Measurements from ENCODE around the gene SVOPL.

The SVOPL gene

DNA sequence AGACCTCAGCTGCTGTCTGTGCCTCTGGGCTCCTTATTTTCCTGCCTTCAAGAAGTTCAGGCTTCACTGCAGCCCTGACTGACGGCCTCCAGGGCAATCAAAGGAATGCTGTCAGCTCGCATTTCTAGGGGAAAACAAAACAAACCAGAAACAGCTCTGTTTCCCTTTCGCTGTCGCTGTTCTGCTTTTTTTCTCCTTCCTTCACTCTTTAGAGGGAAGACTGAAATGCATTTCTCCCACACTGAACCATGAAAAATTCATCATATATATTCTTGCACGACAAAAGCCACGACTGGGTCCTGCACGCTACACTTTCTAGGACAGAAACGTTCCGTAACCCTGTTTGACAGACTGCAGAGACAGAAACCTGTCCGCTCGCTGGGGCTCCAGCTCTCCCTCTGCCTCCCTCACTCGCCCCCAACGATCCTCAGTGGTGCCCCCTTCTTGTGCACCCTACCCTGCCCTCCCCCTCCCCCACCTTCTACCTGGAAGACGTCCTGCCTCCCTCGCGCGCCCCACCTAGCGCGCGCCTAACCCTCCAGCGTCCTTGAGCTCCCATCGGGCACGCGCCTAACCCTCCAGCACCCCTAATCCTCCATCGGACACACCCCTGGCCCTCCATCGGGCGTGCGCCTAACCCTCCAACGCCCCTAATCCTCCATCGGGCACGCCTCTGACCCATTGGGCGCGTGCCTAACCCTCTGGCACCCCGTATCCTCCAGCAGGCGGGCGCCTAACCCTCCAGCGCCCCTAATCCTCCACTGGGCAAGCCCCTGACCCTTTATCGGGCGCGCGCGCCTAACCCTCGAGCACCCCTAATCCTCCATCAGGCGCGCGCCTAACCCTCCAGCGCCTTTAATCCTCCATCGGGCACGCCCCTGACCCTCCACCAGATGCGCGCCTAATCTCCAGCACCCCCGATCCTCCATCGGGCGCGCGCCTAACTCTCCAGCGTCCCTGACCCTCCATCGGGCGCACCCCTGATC, 37.1 kb downstream of the SVOPL start:
- FAIRE-seq = no peak

DNA sequence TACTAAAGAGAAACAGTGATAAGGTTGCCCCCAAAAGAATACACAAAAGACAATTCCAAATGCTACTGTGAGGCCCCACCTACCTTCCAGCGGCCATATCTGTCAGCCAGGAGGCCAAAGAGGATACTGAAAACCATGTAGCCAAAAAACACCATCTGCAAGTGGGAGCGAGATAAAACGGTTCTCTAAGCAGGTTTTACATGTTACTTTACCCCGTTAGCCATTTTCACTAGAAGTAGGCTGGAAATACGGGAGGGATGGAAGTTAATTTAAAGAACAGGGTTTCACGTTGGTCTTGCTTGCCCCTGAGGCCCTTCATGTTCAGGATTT, 38.2 kb downstream of the SVOPL start:
- FAIRE-seq (no peak), DNase-seq (ENCODE audit: extremely low spot score, insufficient read length, low read depth) (no peak)

More for the DNA sequence above, 37.1 kb downstream of the SVOPL start:
- DNase-seq (ENCODE audit: extremely low spot score, insufficient read length, low read depth) = no peak

DNA sequence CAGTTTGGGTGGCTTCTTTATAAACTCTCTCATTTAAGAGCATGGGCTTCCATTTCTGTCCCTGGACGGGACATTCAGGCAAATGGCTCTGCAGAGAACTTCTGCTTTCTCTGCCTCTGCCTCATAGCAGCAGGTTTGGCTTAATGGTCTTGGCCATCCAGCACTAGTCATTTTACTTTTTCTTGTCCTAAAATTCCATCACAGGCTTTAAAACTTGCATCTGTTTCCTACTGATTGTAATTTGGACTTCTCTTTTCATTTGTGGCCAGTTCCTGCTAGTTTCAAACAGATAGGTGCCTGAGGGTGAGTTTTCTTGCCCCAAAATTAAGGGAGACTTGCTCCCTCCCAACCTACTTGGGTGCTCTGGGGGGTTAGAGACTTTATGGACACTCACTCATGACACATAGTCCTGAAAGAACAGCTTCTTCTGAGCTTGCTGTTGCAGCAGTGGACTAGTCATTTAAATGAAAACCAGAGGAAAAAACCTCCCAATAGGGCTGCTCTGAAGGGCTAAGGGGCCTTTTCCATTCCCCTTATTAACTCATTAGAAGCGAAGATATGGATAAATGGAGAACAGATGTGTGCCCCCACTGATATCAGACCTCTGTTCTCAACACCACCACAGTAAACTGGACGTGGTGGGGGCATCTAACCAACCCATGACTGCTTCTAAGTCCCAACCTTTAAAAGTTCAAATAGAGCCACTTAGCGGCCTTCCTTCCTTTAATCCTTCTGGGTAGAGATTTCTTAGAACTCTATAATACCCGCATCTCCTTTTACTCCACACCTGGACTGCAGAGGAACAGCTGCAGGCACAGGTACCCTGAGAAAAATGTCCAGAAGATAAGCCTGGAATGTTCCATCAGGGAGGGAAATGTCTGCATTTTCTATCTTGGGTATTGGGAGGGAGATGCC, 38.8 kb downstream of the SVOPL start:
- DNase-seq (ENCODE audit: extremely low spot score, insufficient read length, low read depth) (no peak), FAIRE-seq (no peak)

DNA sequence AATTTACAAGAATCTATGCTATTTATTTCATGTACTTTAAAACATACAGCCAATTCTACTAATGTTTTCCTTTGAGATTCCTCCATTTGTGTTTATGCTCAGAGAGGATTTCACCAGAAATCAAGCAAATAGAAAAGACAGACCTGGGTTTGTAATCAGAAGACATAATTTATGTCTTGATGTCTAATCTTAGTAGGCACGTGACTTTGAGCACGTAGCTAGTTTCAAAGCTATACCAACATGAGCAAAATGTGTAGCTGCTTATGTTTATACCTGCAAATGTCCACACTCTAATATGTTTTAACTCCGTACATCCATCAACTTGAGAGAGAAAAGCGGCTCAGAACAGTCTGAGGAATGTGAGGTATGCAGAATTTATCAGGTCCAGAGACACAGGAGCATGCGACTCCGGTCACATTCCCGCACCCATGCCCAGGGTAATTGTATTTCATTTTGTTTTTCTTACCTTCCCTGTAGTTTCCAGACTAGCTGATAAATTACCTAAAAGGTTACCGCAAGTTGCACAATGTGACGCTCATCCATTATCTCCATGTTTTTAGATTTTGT, 40.0 kb downstream of the SVOPL start:
- FAIRE-seq (no peak), DNase-seq (ENCODE audit: extremely low spot score, insufficient read length, low read depth) (no peak)

DNA sequence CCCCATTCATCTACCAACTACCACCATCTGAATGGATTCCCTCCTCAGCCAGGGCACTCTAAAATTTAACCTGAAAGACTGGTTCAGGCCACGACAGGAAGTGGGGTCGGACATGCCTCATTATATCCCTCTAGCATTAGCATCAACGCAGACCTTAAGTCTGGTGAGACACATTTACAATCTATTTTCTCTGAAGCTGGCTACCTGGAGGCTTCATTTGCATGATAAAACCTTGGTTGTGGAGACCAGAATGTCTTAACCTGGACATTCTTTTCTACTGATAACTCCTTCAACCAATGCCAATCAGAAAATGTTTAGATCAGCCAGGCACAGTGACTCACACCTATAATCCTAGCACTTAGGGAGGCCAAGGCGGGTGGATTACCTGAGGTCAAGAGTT, 42.3 kb downstream of the SVOPL start:
- DNase-seq (ENCODE audit: extremely low spot score, insufficient read length, low read depth) (no peak), FAIRE-seq (no peak)

DNA sequence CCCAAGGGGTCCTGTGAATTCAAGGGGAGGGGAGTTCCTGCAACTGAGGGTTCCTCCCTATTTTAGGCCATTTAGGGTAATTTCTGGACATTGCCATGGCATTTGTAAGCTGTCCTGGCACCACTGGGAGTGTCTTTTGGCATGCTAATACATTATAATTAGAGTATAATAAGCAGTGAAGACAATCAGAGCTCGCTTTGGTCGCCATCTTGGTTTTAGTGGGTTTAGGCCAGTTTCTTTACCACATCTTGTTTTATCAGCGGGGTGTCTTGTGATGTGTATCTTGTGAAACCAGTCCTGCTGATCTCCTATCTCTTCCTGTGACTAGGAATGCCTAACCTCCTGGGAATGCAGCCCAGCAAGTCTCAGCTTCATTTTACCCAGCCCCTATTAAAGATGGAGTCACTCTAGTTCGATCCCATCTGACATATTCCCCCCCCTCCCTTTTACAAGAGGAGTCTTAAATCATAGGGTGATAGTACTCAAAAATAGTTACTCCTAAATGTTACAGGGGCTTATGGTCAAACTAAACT, 43.2 kb downstream of the SVOPL start:
- no peak for FAIRE-seq
- no peak for DNase-seq (ENCODE audit: extremely low spot score, insufficient read length, low read depth)

DNA sequence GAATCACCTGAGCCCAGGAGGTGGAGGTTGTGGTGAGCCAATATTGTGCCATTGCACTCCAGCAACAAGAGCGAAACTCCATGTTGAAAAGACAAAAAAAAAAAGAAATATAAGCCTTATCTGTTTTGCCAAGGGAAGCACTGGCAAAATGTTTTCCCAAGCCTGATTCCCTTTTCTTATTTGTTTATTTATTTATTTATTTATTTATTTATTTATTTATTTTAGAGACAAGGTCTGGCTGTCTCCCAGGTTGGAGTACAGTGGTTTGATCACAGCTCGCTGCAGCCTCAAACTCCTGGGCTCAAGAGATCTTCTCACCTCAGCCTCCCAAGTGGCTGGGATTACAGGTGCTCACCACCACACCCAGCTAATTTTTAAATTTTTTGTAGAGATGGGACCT, 44.2 kb downstream of the SVOPL start:
- DNase-seq (ENCODE audit: extremely low spot score, insufficient read length, low read depth) (no peak), FAIRE-seq (no peak)

DNA sequence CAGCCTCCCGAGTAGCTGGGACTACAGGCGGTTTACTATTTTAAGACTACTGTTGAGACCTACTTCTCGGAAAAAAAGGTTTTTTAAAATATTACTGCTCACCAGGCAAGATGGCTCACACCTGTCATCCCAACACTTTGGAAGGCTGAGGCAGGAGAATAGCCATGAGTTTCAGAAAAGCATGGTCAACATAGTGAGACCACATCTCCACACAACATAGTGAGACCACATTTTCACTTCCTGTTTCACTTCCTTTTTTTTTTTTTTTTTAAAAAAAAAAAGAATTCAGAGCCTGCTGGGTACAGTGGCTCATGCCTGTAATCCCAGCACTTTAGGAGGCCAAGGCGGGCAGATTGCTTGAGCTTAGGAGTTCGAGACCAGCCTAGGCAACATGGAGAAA, 46.5 kb downstream of the SVOPL start:
- DNase-seq (ENCODE audit: extremely low spot score, insufficient read length, low read depth) (no peak), FAIRE-seq (no peak)

DNA sequence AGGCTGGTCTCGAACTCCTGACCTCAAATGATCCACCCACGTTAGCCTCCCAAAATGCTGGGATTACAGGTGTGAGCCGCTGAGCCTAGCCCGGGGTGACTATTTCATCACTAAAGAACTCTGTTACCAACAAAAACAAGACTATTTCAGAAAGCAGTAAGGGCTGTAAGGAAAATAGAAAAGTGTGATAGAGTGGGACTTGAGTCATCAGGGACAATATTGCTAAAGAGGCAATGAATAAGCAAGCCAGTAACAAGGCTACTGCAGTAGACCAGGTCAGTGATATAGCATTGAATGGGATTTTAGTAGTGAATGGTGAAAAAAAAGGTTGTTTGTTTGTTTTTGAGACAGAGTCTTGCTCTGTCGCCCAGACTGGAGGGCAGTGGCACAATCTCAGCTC, 51.7 kb downstream of the SVOPL start:
- FAIRE-seq (no peak), DNase-seq (ENCODE audit: extremely low spot score, insufficient read length, low read depth) (no peak)

DNA sequence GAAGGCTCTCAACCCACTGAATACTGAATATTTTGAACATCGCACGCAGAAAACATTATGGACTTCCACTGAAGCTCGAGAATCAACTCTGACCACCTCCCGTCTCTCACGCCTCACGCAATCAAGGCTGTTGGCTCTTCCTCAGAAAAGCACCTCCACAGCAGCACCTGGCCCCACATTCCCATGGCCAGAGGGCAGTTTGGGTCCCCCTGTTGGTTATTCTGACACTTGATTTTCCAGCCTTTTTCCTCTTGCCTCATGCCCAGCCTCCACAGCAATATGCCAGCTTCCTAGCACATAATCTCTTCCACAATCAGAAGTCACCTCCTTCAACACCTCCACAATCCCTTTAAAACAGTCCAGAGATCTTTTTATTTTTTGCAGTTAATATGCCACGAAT, 55.9 kb downstream of the SVOPL start:
- no peak for FAIRE-seq
- DNase-seq (ENCODE audit: extremely low spot score, insufficient read length, low read depth) = no peak

DNA sequence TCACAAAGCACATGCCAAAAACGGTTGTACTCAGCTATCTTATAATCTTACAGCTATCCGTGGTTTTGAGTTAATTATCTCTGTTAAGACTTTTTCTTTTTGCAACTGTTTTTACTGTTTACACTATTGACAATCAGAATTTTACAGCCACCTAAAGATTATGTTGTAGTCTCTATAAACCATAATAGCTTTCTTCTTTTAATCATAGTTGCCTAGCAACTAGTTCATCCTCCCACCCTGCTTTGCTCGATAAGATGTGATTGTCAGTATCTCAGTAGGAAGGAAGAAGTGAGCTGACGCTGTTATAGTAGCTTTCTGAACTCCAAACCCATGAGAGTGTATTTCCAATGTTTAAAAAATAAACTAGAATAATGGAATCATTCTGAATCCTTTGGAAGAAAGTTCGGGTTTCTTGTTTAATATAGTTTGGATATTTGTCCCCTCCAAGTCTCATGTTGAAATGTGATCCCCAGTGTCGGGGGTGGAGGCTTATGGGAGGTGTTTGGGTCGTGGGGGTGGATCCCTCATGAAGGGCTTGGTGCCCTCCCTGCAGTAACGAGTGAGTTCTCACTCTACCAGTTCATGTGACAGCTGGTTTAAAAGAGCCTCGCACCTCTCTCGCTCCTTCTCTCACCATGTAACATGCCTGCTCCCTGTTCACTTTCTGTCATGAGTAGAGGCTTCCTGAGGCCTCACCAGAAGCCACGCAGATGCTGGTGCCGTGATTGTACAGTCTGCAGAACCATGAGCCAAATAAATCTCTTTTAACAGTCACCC, 68.1 kb downstream of the SVOPL start:
- DNase-seq (ENCODE audit: extremely low spot score, insufficient read length, low read depth) = no peak
- FAIRE-seq = no peak

DNA sequence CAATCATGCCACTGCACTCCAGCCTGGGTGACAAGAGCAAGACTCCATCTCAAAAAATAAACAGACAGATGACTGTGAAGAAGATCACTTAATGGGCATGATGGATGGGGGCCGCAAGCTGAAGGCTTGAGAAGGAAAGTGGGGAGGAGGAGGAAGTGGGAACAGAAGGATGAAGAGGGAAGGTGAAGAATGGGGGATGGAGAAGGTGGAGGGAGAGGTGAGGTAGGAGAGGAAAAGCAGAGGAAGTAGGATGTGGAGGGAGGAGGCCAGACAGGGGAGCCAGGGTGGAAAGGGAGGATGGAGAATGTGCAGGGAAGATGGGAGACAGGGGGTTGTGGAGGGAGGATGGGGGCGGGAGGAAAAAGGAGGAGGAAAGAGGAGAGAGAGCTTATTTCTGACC, 68.8 kb downstream of the SVOPL start:
- no peak for FAIRE-seq
- no peak for DNase-seq (ENCODE audit: extremely low spot score, insufficient read length, low read depth)

DNA sequence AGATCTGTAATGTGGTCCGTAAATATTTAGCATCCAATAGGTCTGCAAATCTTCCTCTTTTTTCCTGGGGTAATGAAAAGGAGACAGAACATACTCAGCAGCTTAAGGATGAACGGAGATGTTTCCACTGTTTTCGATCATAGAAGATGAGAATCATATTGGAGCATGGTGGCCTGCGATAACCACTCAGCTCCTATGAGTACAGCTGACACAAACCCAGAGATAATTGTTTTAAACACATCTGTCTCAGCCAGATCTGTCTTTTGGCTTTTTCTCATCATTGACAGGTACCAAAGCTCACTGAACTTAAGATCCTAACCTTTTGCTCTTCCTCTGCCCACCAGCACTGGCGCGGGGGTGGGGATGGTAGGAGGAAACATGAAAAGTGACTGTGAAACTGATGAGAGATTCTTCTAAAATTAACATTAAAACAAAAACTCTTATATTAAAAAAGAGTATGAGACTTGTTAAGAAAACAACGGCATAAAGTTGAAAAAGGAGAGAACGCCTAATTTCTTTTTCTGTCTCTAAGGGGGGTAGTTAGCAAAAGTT, 71.0 kb downstream of the SVOPL start:
- FAIRE-seq (no peak), DNase-seq (ENCODE audit: extremely low spot score, insufficient read length, low read depth) (no peak)

DNA sequence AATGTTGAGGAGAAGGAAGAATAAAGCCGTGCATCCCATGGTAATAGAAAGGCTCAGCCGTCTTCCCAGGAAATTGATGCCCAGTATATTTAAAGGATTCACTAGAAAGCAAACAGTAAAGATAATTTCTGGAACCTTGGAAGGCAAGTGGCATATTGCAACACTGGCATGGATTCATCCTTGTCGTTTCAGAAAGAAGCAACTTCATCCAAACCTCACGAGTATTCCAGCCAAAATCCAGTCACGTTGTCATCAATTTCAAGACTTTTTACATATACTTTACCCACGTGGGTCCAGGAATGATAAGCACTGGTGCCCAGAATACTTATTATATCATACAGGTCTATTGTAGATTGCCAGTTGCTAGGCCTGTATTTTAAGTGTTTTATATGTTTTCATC, 73.8 kb downstream of the SVOPL start:
- DNase-seq (ENCODE audit: extremely low spot score, insufficient read length, low read depth) (no peak), FAIRE-seq (no peak)

DNA sequence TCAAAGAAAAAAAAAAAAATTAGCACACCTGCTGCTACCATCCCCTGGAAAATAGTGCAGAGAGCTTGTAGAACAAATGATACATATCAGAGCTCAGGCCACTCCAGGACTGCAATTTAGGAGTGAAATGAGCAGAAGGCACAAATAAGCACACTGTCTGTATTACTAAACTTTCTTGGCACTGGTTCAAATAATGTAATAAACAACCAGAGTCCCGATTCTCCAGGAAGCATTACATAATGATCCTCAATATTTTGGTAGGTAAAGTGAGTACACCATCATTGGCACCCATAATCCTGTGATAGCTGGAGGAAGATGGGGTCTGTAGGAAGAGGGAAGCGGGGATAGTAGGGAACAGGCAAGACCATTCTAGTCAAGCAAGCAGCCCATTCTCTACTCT, 74.3 kb downstream of the SVOPL start:
- FAIRE-seq (no peak), DNase-seq (ENCODE audit: extremely low spot score, insufficient read length, low read depth) (no peak)

DNA sequence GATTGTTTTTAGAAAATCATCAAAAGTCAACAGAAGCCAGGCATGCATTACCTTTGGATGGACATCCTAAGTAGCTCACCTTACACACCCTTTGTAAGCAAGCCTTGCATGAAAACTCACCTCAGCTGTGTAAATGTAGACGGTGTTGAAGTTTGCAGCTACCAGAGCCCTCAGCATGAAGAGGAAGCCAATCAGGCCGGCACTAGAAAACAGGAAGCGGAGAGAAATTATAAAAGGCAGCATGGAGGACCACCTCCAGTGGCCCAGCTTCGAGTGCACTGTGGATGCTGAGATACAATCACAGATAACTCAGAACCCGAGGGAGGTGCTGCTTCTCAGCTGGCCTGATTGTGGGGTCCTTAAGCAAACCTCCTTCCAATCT, 75.3 kb downstream of the SVOPL start:
- DNase-seq (ENCODE audit: extremely low spot score, insufficient read length, low read depth) (no peak), FAIRE-seq (peak; percentile 39)

DNA sequence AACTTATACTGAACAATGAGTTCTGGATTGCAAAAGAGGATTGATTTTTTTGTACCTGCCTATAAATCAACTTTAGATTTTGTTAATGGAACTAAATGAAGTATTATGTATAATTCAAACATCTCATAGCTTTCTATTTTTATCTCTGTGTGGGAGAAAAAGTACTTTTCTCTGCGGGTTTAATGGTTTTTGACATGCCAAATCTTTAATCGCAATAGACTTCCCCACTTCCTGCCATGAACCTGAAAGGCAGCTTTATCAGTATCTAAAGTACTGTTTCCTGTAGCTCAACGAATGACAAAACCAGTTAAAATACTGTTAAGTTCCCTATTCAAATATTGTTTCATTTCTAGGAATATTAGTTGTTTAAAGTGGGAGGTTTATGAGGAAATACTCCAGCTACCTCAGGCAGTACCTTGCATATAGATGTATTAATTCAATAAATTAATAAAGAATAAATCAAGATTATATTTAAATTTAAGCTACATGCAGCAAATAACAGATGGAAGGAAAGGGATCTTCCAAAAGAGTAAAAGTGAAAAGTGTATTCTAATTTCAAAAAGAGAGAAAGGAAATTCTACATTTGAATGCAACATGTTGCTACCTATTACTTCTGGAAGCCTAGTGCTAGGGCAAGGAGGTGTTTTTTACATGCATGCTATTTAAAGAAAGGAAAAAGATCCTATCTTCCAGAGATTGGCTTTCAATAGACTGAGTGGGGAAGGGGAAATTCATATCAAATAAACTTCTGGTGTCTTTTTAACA, 75.9 kb downstream of the SVOPL start:
- peak; percentile 41 for FAIRE-seq

DNA sequence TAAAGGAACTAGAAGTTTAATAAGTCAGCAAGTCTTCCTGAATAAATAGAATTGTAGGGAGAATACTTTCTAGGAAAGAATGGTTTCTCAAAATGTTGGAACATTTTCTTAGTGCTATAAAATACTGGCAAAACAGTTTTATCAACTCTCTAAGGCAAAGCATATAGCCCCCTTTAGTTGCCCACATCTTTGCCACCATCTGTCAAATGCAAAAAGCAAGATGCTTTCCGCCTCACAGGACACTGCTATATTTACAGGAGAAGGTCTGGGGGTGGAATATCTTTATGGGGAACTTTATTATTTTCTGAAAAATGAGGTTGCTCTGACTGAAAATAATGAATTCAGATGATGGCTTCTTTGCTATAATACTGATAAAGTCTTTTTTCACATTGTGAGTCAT, 78.3 kb downstream of the SVOPL start:
- no peak for DNase-seq (ENCODE audit: extremely low spot score, insufficient read length, low read depth)
- FAIRE-seq = no peak

More for the DNA sequence above, 75.9 kb downstream of the SVOPL start:
- no peak for DNase-seq (ENCODE audit: extremely low spot score, insufficient read length, low read depth)

DNA sequence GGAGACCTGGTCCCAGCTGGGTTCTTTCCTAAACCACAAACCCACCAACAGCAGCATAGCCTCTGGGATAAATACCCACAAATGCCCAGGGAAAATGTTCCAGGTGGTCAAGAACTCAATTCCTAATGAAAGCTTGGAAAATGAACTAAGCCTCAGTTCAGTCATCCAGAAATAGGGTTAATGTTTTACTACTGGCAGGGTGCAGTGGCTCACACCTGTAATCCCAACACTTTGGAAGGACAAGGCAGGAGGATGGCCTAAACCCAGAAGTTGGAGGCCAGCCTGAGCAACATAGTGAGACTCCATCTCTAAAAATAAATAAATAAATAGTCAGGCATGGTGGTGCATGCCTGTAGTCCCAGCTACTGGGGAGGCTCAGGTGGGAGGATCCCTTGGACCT, 82.2 kb downstream of the SVOPL start:
- DNase-seq (ENCODE audit: extremely low spot score, insufficient read length, low read depth) (no peak), FAIRE-seq (no peak)
